H7 (cell line): ENCODE results near the gene GPR156. TPM values are rescaled to one million over a fixed set of nuclear protein-coding genes. Genes with fewer than 3 reads are reported as not detected.

Experiments used
- DNase-seq: peaks from one replicate; pipeline ENCODE4 v3.0.0; 2012
- H3K27me3 ChIP-seq: 2 replicates; pipeline ENCODE4 v1.6.0; 2011; ENCODE audit warnings: mild to moderate bottlenecking, low read length; ENCODE audit not compliant: control insufficient read depth, insufficient read depth
- H3K36me3 ChIP-seq: replicated peaks from 2 replicates; pipeline ENCODE4 v1.5.1; 2011; ENCODE audit warnings: low read length; ENCODE audit not compliant: control insufficient read depth, insufficient read depth
- H3K4me3 ChIP-seq: 2 replicates; pipeline ENCODE4 v1.5.1; 2011; ENCODE audit warnings: low read depth, mild to moderate bottlenecking, control low read depth, low read length, moderate library complexity; ENCODE audit not compliant: insufficient read depth
- total RNA-seq: library from RNA; depleted of rRNA; stranded (reverse); fragments of >200 nt; shearing (Covaris generic); gene quantifications from 2 replicates; pipeline ENCODE4 v1.2.3, GENCODE V29; 2014

GPR156 gene
- total RNA-seq, 1 experiment from 2014 or later = 0.55 TPM

- no peak for DNase-seq
- Histone ChIP-seq H3K4me3 (no peak overlapping the region), H3K27me3 (peaks cover 26% of the 10 kb centered on the region), H3K36me3 (no peaks in the 10 kb centered on the region)
These were observed 4.6 kb upstream of the GPR156 start for GRCh38 chr3:120289636-120290035.

- no peak for DNase-seq
- no peaks in the 10 kb centered on the region for H3K36me3 ChIP-seq
- H3K4me3 ChIP-seq = no peak overlapping the region
- peaks cover 37% of the 10 kb centered on the region for H3K27me3 ChIP-seq
These were observed 1.4 kb upstream of the GPR156 start for GRCh38 chr3:120286465-120286864.

DNA sequence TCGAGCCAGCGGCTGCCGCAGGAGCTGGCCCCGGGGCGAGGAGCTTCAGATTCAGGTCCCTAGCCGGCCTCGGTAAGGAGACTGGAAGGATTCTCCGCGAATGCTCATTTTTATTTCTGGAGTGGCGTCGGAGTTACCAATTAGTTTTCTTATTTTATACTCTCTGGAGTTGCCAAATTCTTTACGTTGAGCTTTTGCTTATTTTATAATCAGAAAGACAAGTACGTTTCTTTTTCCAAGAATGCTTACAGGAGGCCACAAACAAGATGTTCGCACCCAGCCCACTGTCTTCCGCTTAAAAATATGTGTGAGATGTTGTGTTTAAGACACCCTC, 453 bp upstream of the GPR156 start:
- Histone ChIP-seq H3K4me3 (peak overlapping the region; percentile 47), H3K36me3 (no peaks in the 10 kb centered on the region), H3K27me3 (peaks cover 37% of the 10 kb centered on the region)
- DNase-seq = no peak

DNA sequence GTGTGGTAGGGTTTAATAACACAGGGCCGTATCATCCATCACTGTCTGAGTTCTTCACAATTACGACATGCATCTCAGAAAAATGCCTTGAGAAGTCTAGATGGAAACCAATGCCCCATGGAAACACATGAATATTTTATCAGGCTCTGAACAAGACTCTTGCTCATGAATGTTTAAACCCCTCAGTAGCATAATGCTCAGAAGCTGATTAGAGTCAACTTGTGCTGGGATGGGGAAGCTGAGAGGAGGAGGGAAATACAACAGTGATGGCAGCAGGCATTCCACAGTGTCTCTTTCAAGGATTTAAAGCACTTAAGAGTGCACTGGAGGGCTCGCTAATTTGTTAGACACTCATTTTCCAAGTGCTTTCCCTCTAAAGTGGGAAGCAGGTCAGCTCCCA, 3.8 kb downstream of the GPR156 start:
- no peak for DNase-seq
- H3K27me3 ChIP-seq = peaks cover 26% of the 10 kb centered on the region
- H3K4me3 ChIP-seq = no peak overlapping the region
- H3K36me3 ChIP-seq = no peaks in the 10 kb centered on the region

DNA sequence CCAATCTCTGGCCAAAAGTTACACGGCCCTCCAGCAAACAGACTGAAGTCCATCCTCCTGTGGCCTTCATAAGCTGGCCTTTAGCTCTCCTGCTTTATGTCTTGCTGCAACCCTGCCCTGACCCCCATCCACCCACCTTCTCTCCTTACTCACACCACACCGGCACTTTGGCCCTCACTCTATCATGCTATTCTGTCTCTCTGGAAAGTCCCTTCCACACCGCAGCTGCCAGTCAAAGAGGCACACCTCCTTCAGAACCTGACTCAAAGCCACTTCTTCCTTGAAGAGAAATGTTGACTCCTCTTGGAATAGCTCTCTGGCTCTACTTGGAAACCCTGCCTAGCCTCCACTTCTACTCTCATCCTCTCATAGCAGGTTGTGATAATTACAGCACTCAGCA, 4.5 kb downstream of the GPR156 start:
- Histone ChIP-seq H3K4me3 (no peak overlapping the region), H3K27me3 (peaks cover 19% of the 10 kb centered on the region), H3K36me3 (no peaks in the 10 kb centered on the region)
- DNase-seq = no peak

- DNase-seq = no peak
- H3K4me3 ChIP-seq = no peak overlapping the region
- no peaks in the 10 kb centered on the region for H3K36me3 ChIP-seq
- peaks cover 14% of the 10 kb centered on the region for H3K27me3 ChIP-seq
These were observed 5.0 kb downstream of the GPR156 start for GRCh38 chr3:120280026-120280425.

DNA sequence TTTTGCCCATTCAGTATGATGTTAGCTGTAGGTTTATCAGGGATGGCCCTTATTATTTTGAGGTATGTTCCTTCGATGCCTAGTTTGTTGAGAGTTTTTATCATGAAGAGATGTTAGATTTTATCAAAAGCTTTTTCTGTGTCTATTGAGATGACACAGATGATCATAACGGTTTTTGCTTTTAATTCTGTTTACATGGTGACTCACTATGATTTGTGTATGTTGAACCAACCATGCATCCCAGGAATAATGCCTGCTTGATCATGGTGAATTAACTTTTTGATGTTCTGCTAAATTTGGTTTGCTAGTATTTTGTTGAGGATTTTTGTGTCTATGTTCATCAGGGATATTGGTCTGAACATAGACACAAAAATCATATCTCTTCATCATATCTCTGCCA, 8.3 kb downstream of the GPR156 start:
- H3K4me3 ChIP-seq = no peak overlapping the region
- no peaks in the 10 kb centered on the region for H3K36me3 ChIP-seq
- H3K27me3 ChIP-seq = no peaks in the 10 kb centered on the region
- DNase-seq = no peak

GRCh38 chr3:120275618-120276017, 9.4 kb downstream of the GPR156 start:
- Histone ChIP-seq H3K4me3 (no peak overlapping the region), H3K27me3 (no peaks in the 10 kb centered on the region), H3K36me3 (no peaks in the 10 kb centered on the region)
- no peak for DNase-seq

DNA sequence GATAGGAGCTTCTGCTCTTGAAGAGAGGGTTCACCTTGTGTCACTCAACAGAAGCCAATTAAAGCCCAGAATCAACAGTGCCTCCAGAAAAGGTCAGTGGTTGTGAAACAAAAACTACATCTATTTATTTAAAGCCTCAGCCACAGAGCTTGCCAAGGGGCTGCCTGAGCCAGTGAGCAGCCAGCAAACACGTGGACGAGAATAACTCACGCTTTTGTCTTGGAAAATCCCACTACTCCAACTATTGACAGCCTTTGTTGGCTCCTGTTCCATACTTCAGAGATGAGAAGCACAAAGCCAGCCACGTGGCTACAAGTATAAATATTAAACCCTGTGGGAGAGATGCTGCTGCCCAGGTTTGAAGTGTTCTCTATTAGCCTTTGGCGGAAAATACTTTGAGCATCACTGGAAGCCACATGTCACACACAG, 10.3 kb downstream of the GPR156 start:
- H3K27me3 ChIP-seq = no peaks in the 10 kb centered on the region
- H3K36me3 ChIP-seq = no peaks in the 10 kb centered on the region
- no peak overlapping the region for H3K4me3 ChIP-seq
- no peak for DNase-seq

DNA sequence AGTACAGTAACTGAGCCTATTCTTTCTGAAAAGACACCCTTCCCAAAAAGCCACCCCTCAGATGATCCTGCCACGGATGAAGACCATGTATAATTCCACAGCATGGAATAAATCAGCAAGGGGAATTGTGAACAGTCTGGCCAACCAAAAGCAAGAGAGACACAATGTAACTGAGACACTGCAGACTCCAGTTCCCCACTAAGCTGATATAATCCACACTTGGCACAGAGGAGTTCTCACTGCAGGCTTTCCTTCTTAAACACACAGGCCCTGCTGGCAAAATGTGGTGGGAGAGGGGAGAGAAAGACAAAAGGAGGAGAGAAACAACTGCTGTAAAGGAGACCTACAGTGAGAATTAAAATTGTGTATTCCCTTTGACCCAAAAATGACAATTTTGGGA, 12.7 kb downstream of the GPR156 start:
- Histone ChIP-seq H3K4me3 (no peak overlapping the region), H3K36me3 (no peaks in the 10 kb centered on the region), H3K27me3 (no peaks in the 10 kb centered on the region)
- no peak for DNase-seq

DNA sequence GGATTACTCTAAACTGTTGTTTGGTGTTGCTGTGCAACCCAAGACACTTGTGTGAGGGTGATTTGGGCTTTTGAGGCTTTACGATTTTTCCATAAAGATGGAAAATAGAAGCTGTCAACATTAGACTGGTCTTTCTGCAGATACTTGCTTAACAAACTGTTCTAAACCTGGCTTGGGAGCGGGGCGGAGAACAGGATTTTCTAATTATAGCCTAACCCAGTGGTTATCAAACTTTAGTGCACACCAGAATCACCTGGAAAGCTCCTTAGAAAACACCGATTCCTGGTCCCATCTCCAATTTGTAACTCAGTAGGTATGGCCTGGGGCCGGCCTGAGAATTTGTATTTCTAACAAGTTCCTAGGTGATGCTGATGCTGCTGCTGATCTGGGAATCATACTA, 19.0 kb downstream of the GPR156 start:
- H3K27me3 ChIP-seq = no peaks in the 10 kb centered on the region
- DNase-seq = no peak
- H3K36me3 ChIP-seq = no peaks in the 10 kb centered on the region
- no peak overlapping the region for H3K4me3 ChIP-seq

- Histone ChIP-seq H3K4me3 (no peak overlapping the region), H3K36me3 (no peaks in the 10 kb centered on the region), H3K27me3 (no peaks in the 10 kb centered on the region)
- no peak for DNase-seq
These were observed 20.1 kb downstream of the GPR156 start for GRCh38 chr3:120264963-120265362.

GRCh38 chr3:120263792-120264191, 21.2 kb downstream of the GPR156 start:
- Histone ChIP-seq H3K4me3 (no peak overlapping the region), H3K27me3 (no peaks in the 10 kb centered on the region), H3K36me3 (no peaks in the 10 kb centered on the region)
- DNase-seq = no peak

- H3K27me3 ChIP-seq = no peaks in the 10 kb centered on the region
- no peak overlapping the region for H3K4me3 ChIP-seq
- no peaks in the 10 kb centered on the region for H3K36me3 ChIP-seq
- DNase-seq = no peak
These were observed 27.0 kb downstream of the GPR156 start for GRCh38 chr3:120258009-120258408.

GRCh38 chr3:120245386-120245785, 39.6 kb downstream of the GPR156 start:
- no peak overlapping the region for H3K4me3 ChIP-seq
- no peaks in the 10 kb centered on the region for H3K36me3 ChIP-seq
- no peak for DNase-seq
- no peaks in the 10 kb centered on the region for H3K27me3 ChIP-seq

DNA sequence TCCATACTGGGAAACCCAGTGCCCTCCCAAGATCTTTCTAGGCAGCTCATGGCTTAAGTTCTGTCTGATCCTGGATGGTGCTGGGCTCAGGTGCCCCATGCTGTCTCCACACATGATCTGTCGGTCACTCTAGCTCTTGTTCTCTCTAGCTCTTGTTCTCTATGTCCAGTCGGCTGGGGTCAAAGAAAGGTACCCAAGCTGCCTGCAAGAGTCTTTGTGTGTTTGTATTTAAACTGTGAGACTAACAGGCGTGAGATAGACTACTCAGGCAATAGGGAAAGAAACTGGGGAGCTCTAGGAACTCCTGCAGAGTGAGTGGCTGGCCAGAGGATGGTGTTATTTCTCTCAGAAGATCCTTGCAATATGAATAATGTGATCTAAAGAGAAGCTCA, 40.2 kb downstream of the GPR156 start:
- Histone ChIP-seq H3K27me3 (no peaks in the 10 kb centered on the region), H3K4me3 (no peak overlapping the region)
- no peak for DNase-seq

More for the DNA sequence above, 40.2 kb downstream of the GPR156 start:
- no peaks in the 10 kb centered on the region for H3K36me3 ChIP-seq
